B cell (primary cell): Measurements from ENCODE around the gene ONECUT1. TPM values are rescaled to one million over a fixed set of nuclear protein-coding genes. Genes with fewer than 3 reads are reported as not detected.

Experiments
- ATAC-seq: fragments of 200-7000 bp; cut with Tn5 transposase; one replicate; pipeline ENCODE4 v1.10.0; 2021; ENCODE audit warnings: low read depth, mild to moderate bottlenecking, moderate number of reproducible peaks, moderate library complexity
- CTCF ChIA-PET: fragments of 350-600 bp; sonication (Branson Sonifier 250); formaldehyde crosslinking; loops from one replicate; lab custom pipeline; 2021; ENCODE audit warnings: antibody characterized with exemption, inconsistent platforms; lab: Charles Lee
- POLR2A ChIA-PET: fragments of 350-600 bp; sonication (Branson Sonifier 250); formaldehyde crosslinking; loops from one replicate; lab custom pipeline; 2021; ENCODE audit warnings: antibody characterized with exemption; lab: Charles Lee
- DNase-seq: peaks from one replicate; pipeline ENCODE4 v3.0.0; 2013
- H2AFZ ChIP-seq: 2 replicates; pipeline ENCODE4 v1.6.1; 2012; ENCODE audit warnings: mild to moderate bottlenecking, low read depth, low read length; ENCODE audit not compliant: insufficient read depth, poor library complexity, severe bottlenecking
- H3K27ac ChIP-seq, 2 donors: 1 replicate in 1 of 2; 2 replicates in 1 of 2; pipeline ENCODE4 v1.5.1; 2012 to 2013; ENCODE audit warnings: low read length in 2 of 2, mild to moderate bottlenecking in 2 of 2, moderate library complexity in 1 of 2
- H3K27me3 ChIP-seq, 4 experiments: fragments of 200-600 bp in 1 of 4; sonication (generic) in 1 of 4; replicated peaks in 1 of 4; 1 replicate in 2 of 4; 2 replicates in 2 of 4; pipeline versions ENCODE4 v1.6.1 to v1.7.0; 2013 to 2016; ENCODE audit warnings: low read length in 3 of 4, mild to moderate bottlenecking in 2 of 4, mixed read lengths in 1 of 4, moderate library complexity in 1 of 4; ENCODE audit not compliant: insufficient read depth in 4 of 4, control insufficient read depth in 3 of 4; ENCODE audit errors: control extremely low read depth in 1 of 4
- H3K36me3 ChIP-seq, 2 experiments: replicated peaks in 1 of 2; 1 replicate in 1 of 2; 2 replicates in 1 of 2; pipeline versions ENCODE4 v1.6.1 to v1.7.1; 2013; ENCODE audit warnings: low read length in 1 of 2; ENCODE audit not compliant: insufficient read depth in 2 of 2, control insufficient read depth in 1 of 2; ENCODE audit errors: control extremely low read depth in 1 of 2, extremely low read depth in 1 of 2
- H3K4me1 ChIP-seq, 2 donors: fragments of 200-600 bp in 1 of 2; sonication (generic) in 1 of 2; 1 replicate in 1 of 2; 2 replicates in 1 of 2; pipeline versions ENCODE4 v1.5.1 to v1.6.1; 2013 to 2017; ENCODE audit warnings: low read length in 2 of 2; ENCODE audit not compliant: control insufficient read depth in 2 of 2, insufficient read depth in 2 of 2
- H3K4me2 ChIP-seq: replicated peaks from 2 replicates; pipeline ENCODE3; 2012; ENCODE audit warnings: mild to moderate bottlenecking, low read depth, low read length; ENCODE audit not compliant: poor library complexity, severe bottlenecking
- H3K4me3 ChIP-seq, 5 experiments: fragments of 200-600 bp in 1 of 5; sonication (generic) in 1 of 5; 1 replicate in 3 of 5; 2 replicates in 2 of 5; pipeline versions ENCODE4 v1.5.1 to v1.7.0; 2011 to 2016; ENCODE audit warnings: low read length in 4 of 5, mild to moderate bottlenecking in 4 of 5, low read depth in 2 of 5, control low read depth in 1 of 5, moderate library complexity in 1 of 5; ENCODE audit not compliant: insufficient read depth in 1 of 5; ENCODE audit errors: control extremely low read depth in 1 of 5, extremely low read depth in 1 of 5
- H3K79me2 ChIP-seq: fragments of 200-600 bp; sonication (generic); one replicate; pipeline ENCODE4 v1.6.0; 2016; ENCODE audit warnings: low read length; ENCODE audit not compliant: control insufficient read depth, insufficient read depth
- H3K9ac ChIP-seq: fragments of 200-600 bp; sonication (generic); 2 replicates; pipeline ENCODE4 v1.6.1; 2017; ENCODE audit warnings: mild to moderate bottlenecking, low read length, moderate library complexity
- H3K9me3 ChIP-seq, 3 donors: one replicate each; pipeline versions ENCODE4 v1.6.1 to v1.7.1; 2013; ENCODE audit warnings: low read length in 2 of 3; ENCODE audit not compliant: control insufficient read depth in 2 of 3, insufficient read depth in 1 of 3; ENCODE audit errors: control extremely low read depth in 1 of 3
- H4K20me1 ChIP-seq: 2 replicates; pipeline ENCODE4 v1.6.0; 2012; ENCODE audit warnings: mild to moderate bottlenecking, low read length; ENCODE audit not compliant: insufficient read depth, control insufficient read depth, poor library complexity, severe bottlenecking
- H3K27ac Mint-ChIP-seq: one replicate; pipeline ENCODE4 v1.8.0; 2021; ENCODE audit warnings: mixed read lengths
- H3K27me3 Mint-ChIP-seq: one replicate; pipeline ENCODE4 v1.8.0; 2021; ENCODE audit warnings: mixed read lengths
- H3K4me1 Mint-ChIP-seq: one replicate; pipeline ENCODE4 v1.8.0; 2021; ENCODE audit warnings: mixed read lengths
- H3K4me3 Mint-ChIP-seq: one replicate; pipeline ENCODE4 v1.8.0; 2021; ENCODE audit warnings: mixed read lengths
- H3K9me3 Mint-ChIP-seq: one replicate; pipeline ENCODE4 v1.8.0; 2022; ENCODE audit warnings: mixed read lengths; ENCODE audit not compliant: insufficient read depth
- EZH2 ChIP-seq: IDR thresholded peaks from 2 replicates; pipeline ENCODE4 v1.6.1; 2012; ENCODE audit warnings: borderline replicate concordance, low read depth, mild to moderate bottlenecking, moderate library complexity, low read length; ENCODE audit not compliant: insufficient read depth, poor library complexity, severe bottlenecking
- WGBS: methylation state at CpG from one replicate; pipeline ENCODE4 v1.1.5; 2013; ENCODE audit warnings: missing lambda C conversion rate; ENCODE audit not compliant: insufficient coverage; 5-methylcytosine and 5-hydroxymethylcytosine counted together
- intact Hi-C: fragments of 100-400 bp; cut with micrococcal nuclease; formaldehyde crosslinking; loops from one replicate; pipeline ENCODE4 v1.10.0; 2022
- polyA plus RNA-seq: library from polyadenylated mRNA; depleted of rRNA; stranded (reverse); fragments of >200 nt; gene quantifications from 2 replicates; pipeline ENCODE4 v1.2.3, GENCODE V29; 2012
- total RNA-seq, 2 donors: library from RNA; stranded (reverse); fragments of 120-200 nt in 1 of 2; gene quantifications; 1 replicate in 1 of 2; 2 replicates in 1 of 2; pipeline versions ENCODE4 v1.2.3 to v1.2.4, GENCODE V29; 2013 to 2022
- TF ChIP-seq, protein P1 (sequence below): fragments of 200-600 bp; IDR thresholded peaks from one replicate; pipeline ENCODE4 v1.8.0; 2022; ENCODE audit warnings: antibody characterized with exemption, mild to moderate bottlenecking

The ONECUT1 gene
- total and polyA plus RNA-seq, 2 donors (not counting 1 experiment from before 2014, with no cell fraction given), result not detected

DNA sequence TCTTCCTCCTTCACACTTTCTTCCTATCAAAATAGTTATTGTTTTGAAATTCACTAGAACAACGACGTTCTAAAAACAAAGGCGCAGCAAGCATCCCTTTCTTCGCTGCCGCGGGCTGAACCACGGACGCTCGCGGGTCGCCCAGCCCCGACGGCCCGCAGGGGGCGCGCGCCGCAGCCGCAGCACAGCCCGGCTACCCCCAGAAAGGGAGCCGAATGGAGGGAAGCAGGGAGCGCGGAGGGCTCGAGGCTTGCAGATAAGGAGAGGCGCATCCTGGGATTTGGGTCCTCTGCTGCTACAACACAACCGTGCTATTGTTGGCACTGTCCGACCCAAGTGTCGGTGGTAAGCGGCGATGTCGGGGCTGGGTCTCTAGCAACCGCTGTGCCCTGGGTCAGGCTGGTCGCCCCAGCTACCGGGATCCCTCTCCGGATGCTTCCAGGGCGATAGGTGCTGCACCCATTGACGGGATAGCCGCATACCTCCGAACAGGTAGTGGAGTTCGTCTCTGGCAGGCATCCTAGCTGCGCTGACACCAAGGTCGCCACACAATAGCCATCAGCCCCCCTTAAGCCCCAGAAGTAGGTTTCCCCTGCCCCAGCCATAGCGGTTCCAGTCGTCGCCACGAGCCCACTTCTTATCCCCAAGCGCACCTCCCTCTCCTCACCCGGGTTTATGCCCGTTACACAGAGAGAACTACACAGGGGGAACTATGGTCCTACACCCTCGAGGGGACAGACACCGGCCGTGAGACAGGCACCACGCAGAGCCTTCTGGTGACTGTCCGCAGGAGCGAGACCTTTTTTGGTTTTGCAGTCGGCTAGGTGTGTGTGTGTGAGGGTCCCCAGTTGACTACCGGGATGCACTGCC is 6.0 kb downstream of the ONECUT1 start:
- Histone ChIP-seq H3K36me3 (no peaks in the 10 kb centered on the region), H3K79me2 (no peaks in the 10 kb centered on the region), H3K27ac (no peak overlapping the region), H4K20me1 (no peaks in the 10 kb centered on the region), H3K27me3 (peaks cover 0 to 77% (median 72%) of the 10 kb centered on the region in 4 experiments), H3K4me2 (peak overlapping the region; percentile 41), H3K9me3 (peaks cover 0 to 62% (median 11%) of the 10 kb centered on the region in 3 donors), H2AFZ (no peak overlapping the region), H3K4me1 (peaks cover 61 to 79% of the 10 kb centered on the region in 2 donors), H3K4me3 (no peak overlapping the region), H3K9ac (no peak overlapping the region)
- 7% methylated on average over 56 of the region's 57 CpGs for WGBS
- H3K27me3 Mint-ChIP-seq, result peaks cover 73% of the 10 kb centered on the region
- ChIA-PET POLR2A (no interaction called here), CTCF (interaction anchor here (1.6 kb wide), 1 partner anchor 9 kb away, joined by 8 read pairs; no protein-coding TSS in a partner anchor)
- TF ChIP-seq, protein P1, sequence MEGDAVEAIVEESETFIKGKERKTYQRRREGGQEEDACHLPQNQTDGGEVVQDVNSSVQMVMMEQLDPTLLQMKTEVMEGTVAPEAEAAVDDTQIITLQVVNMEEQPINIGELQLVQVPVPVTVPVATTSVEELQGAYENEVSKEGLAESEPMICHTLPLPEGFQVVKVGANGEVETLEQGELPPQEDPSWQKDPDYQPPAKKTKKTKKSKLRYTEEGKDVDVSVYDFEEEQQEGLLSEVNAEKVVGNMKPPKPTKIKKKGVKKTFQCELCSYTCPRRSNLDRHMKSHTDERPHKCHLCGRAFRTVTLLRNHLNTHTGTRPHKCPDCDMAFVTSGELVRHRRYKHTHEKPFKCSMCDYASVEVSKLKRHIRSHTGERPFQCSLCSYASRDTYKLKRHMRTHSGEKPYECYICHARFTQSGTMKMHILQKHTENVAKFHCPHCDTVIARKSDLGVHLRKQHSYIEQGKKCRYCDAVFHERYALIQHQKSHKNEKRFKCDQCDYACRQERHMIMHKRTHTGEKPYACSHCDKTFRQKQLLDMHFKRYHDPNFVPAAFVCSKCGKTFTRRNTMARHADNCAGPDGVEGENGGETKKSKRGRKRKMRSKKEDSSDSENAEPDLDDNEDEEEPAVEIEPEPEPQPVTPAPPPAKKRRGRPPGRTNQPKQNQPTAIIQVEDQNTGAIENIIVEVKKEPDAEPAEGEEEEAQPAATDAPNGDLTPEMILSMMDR, result peak; percentile 59
- TF ChIP-seq EZH2, result no peak
- peak overlapping the region; percentile 10 for H3K27ac Mint-ChIP-seq
- intact Hi-C loops, result no loop called here
- peaks cover 2% of the 10 kb centered on the region for H3K9me3 Mint-ChIP-seq
- ATAC-seq, result no peak
- H3K4me3 Mint-ChIP-seq, result peak overlapping the region; percentile 23
- DNase-seq, result peak; percentile 65
- H3K4me1 Mint-ChIP-seq, result peaks cover 52% of the 10 kb centered on the region
